GM19239 (cell line): ENCODE data around the gene VHLL.
A peak's percentile ranks its signal among the peaks of the same experiment; 100 is the strongest.
"Not testable (repeated sequence)": the region's sequence is repeated elsewhere in the genome, so short reads cannot be mapped to it uniquely, and the experiment has no call there.

Source experiments
- DNase-seq: peaks from one replicate; pipeline ENCODE4 v3.0.0; 2011; ENCODE audit warnings: low spot score; ENCODE audit not compliant: insufficient read length
- FAIRE-seq: peaks from 2 replicates; lab custom pipeline; 2011; peaks lifted over from hg19 to GRCh38; lab: Jason Lieb, UNC

The VHLL gene

DNA sequence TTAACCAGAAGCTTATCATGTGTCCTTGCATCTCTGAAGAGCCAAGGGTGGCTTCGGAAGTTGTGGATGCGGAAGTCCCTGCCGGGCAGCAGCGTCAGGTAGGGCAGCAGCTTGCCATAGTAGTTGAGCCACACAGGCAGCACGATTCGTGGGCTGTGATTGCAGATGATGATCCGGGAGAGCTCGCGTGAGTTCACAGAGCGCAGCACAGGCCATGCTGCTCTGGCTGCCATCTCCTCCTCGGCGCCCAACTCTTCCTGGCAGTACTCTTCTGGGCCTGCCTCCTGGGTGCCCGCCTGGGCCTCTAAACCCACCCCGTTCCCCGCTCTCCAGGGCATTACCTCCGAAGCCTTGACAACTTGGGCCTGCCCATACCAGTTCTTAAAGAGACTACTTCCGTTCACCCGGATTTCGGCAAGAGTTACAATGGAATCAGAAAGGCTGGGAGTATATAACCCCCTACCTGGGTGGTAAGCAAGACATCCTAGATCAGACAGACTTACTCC lies at the start of gene VHLL:
Gene VHLL (minus strand): TSS at position 456 of the 506 bp plus-strand sequence. CDS start 118 bp downstream, at position 338.
- DNase-seq, result no peak
- FAIRE-seq, result no peak

DNA sequence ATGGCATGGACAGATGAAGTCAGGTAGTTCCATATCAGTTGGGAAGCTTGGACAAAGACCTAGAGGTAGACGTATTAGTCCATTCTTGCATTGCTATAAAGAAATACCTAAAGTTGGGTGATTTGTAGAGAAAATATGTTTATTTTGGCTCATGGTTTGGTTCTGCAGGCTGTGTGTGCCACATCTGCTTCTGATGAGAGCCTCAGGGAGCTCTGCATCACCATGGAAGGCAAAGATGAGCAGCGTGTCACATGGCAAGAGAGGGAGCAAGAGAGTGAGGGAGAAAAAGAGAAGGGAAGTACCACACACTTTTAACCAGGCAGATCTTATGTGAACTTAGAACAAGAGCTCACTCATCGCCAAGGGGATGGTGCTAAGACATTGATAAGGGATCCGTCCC lies 48.2 kb upstream of the VHLL start:
- DNase-seq, result no peak
- no peak for FAIRE-seq

DNA sequence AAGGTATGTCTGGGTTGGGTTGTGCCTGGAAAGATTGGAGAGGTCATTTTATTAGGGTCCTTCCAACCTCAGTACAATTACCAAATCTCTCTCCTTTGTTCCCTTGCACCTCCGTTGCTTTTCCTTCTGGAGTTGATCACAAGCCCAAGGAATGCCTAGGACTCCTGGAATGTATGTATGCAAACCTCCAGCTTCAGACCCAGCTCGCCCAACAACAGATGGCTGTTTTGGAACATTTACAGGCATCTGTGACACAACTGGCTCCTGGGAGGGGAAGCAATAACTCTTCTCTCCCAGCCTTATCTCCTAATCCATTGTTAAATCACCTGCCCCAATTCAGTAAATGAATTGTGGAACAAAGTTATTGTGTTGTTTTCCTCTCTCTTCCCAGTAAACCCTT lies 47.5 kb upstream of the VHLL start:
- FAIRE-seq, result no peak
- no peak for DNase-seq

DNA sequence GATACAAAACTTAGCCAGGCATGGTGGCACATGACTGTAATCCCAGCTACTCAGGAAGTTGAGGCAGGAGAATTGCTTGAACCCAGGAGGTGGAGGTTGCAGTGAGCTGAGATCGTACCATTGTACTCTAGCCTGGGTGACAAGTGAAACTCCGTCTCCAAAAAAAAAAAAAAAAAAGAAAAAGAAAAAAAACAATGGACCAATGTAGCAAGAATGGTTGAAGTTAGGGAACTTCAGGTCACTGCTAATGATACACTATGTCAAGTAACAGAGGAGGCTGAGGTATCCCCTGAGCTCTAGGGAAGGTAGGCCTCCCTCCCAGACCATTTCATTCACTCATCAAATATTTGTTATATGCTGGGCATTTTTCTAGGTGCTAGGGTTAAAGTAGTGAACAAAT lies 46.9 kb upstream of the VHLL start:
- FAIRE-seq, result not testable (repeated sequence)

DNA sequence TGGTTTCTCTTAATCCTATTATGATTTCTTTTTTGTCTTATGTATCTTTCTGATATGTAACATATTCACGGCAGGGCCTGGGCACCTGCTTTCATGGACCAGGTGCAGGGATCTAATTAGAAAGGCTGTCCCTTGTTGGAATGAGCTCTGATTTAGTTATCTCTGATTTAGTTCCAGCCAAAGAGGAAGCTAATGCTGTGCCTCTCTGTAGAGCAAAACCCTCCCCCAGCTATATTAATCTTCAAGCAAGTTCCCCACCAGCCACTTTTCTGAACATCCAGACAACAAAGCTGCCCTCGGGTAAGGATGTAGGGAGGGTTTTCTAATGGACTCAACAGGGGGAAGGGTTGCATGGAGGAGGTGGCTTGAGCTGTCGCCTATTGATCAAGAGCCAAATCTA lies 45.3 kb upstream of the VHLL start:
- no peak for FAIRE-seq

More for the DNA sequence above, 46.9 kb upstream of the VHLL start:
- DNase-seq, result not testable (repeated sequence)

DNA sequence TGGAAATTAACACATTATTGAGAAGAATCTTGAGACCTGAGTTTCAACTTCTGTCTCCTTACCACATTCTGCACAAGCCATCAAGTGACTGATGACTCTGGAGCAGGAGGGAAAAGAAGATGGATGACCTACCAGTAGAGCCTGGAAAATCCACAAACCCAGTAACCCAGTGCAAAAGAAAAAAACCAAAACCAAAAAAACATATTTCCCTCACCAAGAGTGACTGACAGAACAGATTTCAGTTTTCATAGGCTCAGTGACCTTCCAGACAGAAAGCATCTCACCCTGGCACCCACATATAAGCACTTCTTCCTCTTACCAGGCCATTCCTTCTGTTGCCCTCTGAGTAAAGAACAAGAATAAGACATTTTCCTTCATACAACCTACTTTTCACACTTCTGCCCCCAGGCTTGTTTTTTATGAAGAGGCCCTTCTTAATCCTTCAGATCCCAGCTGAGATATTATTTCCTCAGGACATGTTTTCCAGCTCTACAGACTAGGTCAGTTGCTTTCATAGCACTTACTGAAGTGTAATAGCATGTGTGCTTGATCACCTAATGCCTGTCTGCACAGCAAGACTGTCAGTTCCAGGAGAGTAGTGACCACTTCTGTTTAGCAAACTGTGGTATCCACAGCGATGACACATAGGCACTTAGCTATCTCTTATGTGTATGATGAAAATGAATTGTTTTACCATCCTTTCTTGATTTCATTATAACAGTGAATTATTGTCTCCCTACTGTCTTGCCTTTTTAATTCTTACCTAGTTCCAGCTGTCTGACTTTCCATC lies 43.3 kb upstream of the VHLL start:
- DNase-seq, result no peak
- FAIRE-seq, result no peak

More for the DNA sequence above, 45.3 kb upstream of the VHLL start:
- no peak for DNase-seq

DNA sequence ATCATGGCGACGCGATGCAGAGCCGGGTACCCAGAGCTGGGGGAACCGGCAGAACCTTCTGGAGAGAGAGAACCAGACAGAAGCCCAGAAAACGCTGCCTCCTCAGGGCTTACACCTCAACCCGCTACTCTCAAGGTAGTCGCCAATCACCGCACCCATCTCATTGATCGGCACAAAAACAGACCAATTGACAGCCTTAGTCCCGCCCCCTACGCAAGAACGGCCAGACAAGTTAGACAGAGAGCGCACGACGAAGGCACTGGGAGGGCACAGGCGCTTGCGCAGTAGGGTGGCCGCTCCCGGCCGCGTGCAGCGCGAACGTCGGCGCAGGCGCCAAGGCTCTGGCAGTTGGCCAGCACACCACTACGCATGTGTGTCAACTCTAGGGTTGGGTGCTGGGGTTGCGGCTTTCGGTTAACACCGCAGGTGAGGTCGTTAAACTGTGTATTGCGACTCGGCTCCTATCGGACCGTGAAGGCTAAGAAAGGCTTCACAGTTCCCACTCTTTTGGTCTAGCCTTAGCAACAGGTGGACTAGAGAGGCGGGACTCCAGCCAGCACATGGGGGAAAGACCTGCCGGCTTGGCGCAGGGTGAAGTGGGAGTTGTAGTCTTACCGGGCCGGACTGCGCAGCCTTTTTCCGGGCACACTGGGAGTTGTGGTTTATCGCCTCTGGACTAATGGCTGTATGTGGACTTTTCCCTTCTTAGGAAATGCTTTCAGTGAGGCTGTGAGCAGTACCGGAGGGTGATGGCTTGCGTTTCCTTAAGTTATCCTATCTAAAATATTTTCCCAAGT lies 39.3 kb upstream of the VHLL start, which contains the start of the genes CCT3 and TSACC:
Gene CCT3 (minus strand): TSS at position 113 of the 797 bp plus-strand sequence. CDS start 108 bp downstream, at position 5.
Gene TSACC (plus strand): TSS at position 347 of the 797 bp plus-strand sequence. CDS start 1,232 bp downstream, outside the sequence.
- FAIRE-seq, result peak; percentile 98
- peak; percentile 93 for DNase-seq

DNA sequence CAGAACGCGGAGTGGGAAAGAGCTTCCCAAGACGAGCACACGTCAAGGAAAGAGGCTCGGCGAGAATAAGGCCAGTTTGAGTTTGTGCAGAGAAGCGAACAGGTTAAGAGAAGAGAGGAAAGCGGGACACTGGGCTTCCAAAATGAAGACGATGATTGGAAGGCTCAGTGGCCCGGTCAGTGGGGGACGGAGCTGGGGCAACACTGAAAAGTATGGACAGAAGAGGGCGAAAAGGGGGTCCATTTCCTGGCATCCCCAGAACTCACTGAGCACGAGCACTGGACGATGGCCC lies 38.7 kb upstream of the VHLL start:
- peak; percentile 60 for FAIRE-seq
- DNase-seq, result no peak

DNA sequence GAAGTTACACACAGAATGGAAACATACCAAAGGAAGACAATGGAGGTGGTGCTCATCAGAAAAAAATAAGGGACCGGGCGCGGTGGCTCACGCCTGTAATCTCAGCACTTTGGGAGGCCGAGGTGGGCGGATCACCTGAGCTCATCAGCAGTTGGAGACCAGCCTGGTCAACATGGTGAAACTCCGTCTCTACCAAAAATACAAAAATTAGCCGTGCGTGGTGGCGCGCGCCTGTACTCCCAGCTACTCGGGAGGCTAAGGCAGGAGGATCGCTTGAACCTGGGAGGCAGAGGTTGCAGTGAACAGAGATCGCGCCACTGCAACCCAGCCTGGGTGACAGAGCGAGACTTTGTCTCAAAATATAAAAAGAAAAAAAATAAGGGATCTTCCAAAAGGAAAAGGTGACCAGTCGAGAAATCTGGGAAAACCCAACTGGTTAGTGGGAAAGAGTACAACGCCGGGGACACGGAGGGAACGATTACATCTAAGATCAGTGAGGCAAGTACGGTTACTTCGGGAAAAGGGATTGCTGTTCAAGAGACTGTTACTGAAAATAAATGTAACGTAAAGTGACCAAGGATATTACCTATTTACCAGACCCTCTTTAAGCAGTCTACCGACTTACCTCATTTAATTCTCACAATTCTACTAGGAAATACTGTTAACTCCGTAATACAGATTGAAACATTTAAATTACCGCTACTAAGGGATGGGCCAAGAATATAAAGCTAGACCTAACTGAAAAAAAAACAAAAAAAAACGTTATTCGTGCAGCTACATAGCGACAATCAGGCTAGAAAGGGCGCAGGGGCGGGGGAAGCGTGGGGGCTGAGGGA lies 38.2 kb upstream of the VHLL start:
- FAIRE-seq, result no peak
- DNase-seq, result no peak

DNA sequence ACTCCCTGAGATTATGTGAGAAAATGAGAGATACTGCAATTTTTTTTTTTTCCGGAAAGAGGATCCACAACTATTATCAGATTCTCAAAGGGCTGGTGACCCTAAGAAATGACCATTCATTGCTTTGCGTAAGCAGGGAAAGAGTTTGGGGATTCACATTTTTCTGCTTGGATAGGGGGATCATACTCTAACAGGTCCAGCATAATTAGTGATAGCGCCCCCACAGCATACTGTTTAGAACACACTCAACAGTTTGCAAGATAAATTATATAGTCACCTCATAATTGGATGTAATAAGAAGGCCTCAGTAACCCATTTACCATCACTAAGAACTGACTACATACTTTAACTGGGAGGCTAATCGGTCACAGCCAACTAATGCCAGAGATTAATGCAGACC lies 37.1 kb upstream of the VHLL start:
- DNase-seq (no peak), FAIRE-seq (no peak)

DNA sequence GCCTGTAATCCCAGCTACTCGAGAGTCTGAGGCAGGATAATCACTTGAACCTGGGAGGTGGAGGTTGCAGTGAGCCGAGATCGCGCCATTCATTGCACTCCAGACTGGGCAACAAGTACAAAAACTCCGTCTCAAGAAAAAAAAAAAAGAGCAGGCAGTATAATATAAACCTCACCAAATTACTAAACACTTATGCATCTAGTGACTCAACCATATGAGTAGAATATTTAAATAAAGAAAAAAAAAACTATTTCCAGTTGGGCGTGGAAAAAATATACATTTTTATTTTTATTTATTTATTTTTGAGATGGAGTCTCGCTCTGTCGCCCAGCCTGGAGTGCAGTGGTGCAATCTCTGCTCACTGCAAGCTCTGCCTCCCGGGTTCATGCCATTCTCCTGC lies 24.1 kb upstream of the VHLL start:
- not testable (repeated sequence) for FAIRE-seq, DNase-seq

DNA sequence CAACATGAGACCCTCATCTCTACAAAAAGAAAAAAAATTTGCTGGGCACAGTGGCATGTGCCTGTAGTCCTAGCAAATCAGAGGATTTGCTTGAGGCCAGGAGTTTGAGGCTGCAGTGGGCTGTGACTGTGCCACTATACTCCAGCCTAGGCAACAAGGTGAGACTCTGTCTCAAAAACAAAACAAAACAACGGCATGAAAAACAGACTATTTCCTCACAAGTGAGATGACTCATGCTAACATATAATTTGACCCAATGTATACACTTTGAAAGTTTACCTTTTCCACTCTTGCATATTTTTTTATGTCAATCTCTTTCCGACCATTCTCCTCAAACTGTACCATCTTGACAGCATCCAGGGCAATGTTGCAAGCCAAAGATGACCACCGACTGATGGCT lies 21.5 kb upstream of the VHLL start:
- FAIRE-seq (no peak), DNase-seq (no peak)

DNA sequence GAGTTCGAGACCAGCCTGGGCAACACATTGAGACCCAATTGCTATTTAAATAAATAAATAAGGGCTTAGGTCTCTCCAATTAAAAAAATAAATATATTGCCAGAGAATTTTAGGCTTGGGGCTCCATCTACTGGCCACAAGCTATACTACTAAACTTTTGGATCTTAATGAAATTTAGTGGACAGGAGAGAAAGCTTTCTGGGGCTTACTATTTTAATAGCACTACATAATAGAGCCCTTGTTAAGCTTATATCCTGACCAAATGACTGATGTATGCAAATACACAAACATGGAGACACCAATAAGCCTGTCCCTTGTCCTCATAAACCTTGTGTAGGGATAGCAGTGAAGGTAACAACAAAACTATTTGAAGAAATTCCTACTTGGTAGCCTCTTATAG lies 20.6 kb upstream of the VHLL start:
- DNase-seq (no peak), FAIRE-seq (no peak)

DNA sequence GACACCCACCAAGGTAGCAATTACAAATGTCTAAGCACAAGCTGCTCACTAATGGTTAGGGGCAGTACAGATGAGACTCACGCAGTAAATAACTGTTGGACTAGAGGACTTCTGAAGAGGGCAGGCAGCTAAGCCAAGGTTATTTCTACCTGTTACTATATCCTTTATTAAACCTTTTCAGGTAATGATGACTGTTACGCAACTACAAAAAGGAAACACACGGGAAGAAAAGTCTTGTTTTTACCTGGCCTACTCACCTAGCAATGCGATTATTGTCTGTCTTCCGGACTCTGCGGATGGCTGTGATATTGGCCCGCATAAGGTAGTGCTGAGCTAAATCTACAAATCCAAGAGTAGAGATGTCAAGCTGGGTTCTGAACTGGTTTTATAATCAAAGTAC lies 17.8 kb upstream of the VHLL start:
- no peak for DNase-seq
- FAIRE-seq, result no peak

DNA sequence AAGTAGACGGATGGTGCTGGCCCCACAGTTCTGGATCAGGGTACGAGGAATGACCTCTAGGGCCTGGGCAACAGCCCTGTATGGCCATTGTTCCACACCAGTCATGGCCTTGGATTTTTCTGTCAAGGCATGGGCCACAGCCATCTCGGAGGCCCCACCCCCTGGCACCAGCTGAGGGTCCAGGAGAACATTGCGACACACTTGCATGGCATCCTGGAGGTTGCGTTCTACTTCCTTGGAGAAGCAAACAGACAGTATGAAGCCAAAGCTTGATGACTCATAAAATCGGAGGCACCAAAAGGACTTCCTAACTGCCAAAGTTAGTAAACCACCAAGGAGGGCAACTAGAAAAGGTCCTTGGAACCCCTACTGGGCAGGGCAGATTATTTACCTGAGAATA lies 11.9 kb upstream of the VHLL start:
- FAIRE-seq (no peak), DNase-seq (no peak)

DNA sequence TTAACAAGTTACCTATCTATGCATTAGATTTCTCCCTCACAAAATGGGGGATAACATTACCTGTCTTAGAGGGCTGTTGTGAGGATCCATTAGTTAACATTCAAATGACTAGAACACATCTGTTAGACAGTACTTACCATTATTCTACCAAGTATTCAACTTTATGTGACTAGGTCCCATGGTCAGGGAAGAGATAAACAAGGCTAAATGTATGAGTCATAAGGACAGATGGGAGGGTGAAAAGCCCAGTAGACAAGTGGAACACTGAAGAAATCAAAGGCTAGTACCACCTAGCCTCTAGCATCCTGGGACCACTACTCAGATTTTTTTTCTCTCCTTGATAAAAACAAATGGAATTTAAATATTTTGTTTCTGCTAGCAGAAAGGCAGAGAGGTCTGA lies 9.0 kb upstream of the VHLL start:
- FAIRE-seq, result no peak
- no peak for DNase-seq

DNA sequence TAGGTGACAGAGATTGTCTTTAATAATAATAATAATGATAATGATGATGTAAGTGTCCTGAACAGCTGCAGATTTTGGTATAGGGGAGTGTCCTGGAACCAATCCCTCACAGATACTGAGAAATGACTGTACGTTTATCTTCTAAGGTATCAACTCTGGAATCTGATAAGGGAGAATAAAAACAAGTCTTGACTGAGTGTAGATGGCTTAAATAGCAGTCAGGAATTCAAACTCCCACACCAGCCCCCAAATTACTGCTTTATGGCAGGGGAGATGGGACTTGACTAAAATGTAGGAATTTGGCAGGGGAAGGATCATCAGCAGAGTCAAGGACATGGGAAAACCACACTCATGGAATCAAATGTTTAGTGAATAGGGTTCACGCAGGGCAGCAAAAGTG lies 6.1 kb upstream of the VHLL start:
- FAIRE-seq, result no peak
- DNase-seq, result no peak

DNA sequence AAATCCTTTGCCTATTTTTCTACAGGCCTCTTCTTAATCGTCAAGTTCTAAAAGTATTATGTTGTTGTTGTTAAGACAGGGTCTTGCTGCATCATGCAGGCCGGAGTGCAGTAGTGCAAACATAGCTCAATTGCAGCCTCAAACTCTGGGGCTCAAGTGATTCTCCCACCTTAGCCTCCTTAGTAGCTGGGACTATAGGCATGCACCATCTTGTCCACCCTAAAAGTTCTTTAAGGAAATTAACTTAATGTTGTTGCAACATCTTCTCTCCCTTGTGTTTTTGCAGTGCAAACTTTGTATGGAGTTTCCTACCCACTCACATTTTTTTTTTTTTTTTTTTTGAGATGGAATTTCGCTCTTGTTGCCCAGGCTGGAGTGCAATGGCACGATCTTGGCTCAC lies 4.1 kb upstream of the VHLL start:
- DNase-seq (no peak), FAIRE-seq (no peak)

DNA sequence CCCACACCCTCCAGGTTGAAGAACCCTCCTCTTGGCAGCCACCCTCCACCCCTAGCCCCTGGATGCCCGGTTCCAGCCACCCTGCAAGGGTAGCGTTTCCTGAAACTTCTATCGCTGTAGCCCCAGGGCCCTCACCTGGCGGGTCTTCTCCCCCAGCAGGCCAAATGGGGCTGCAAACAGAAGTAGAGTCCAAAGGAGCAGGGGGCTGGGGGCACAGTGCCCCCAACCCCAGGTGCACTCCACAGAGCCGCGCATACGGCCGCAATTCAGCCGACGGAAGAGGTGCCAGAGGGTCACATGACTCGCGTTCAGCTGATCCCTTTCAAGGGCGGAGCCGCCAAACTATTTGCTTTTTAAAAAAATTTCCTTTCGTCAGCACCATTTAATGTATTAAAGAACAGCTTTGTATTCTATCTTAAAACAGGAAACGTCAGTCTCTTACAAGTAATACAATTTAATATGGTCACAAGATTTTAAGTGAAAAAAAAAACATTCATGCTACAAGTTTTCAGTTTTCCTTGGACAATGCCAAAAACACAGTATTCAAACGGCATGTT lies 3.6 kb downstream of the VHLL start, which contains the start of gene GLMP:
Gene GLMP (minus strand): TSS at position 289 of the 557 bp plus-strand sequence. CDS start 34 bp downstream, at position 255.
- peak; percentile 65 for DNase-seq
- FAIRE-seq, result peak; percentile 45

DNA sequence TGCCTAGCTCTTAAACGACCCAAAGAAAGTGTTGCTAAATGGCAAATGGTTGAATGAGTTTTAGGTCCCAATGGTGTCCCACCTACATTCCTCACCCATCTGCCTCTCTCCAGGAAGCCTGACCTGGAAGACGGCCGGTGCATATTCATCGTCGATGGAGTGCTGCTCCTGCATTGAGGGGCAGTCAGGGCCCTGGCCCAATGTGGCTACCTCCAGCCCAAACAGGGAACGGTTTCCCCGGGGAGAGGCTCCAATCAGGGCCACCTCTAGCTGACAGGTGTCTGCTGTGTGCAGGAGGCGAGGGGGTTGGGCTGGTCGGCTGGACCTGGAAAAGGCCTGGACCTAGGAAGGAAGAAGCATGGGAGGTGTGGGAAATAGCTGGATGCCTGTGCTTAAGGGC lies 5.2 kb downstream of the VHLL start:
- FAIRE-seq (no peak), DNase-seq (no peak)
